ENCODE measurements around the gene FAF1. TPM values are rescaled to one million over a fixed set of nuclear protein-coding genes. Genes with fewer than 3 reads are reported as not detected.

FAF1 gene
- total RNA-seq, 4 donors from 2014 or later, result 72.0 to 107 (median 92.0) TPM

GRCh38 chr1:50783286-50783685 is 176.8 kb downstream of the FAF1 start:
- DNase-seq (no peak), ATAC-seq (peak in 1 of 2 donors; percentile 27)
- peak overlapping the region in 1 of 4 donors; percentile 16 for H3K27ac ChIP-seq
- intact Hi-C loops (cut with DNase I; ENCODE audit: low total_unique reads), result no loop called here
- H3K36me3 ChIP-seq, result peaks cover 0 to 17% of the 10 kb centered on the region in 2 donors
- no peak for TF ChIP-seq CTCF (IDR thresholded peaks at IDR 0.05 in 4 of 5, conservative IDR thresholded peaks at IDR 0.05 in 1 of 5)
- no peak for TF ChIP-seq POLR2A (IDR thresholded peaks at IDR 0.05)
- peaks cover 0 to 5% of the 10 kb centered on the region in 2 donors for H3K4me1 ChIP-seq
- H3K4me3 ChIP-seq, result peak overlapping the region in 3 of 4 donors; percentile 17 to 44 (median 24)
- no peaks in the 10 kb centered on the region for H3K9me3 ChIP-seq
- H3K27me3 ChIP-seq, result no peaks in the 10 kb centered on the region
- in situ Hi-C loops (cut with MboI; ENCODE audit: low sequenced_read_pairs in 4 of 4), result loop anchor here in 1 of 4 donors (25.0 kb wide), 1 partner anchor 254 kb away; no protein-coding TSS in a partner anchor

DNA sequence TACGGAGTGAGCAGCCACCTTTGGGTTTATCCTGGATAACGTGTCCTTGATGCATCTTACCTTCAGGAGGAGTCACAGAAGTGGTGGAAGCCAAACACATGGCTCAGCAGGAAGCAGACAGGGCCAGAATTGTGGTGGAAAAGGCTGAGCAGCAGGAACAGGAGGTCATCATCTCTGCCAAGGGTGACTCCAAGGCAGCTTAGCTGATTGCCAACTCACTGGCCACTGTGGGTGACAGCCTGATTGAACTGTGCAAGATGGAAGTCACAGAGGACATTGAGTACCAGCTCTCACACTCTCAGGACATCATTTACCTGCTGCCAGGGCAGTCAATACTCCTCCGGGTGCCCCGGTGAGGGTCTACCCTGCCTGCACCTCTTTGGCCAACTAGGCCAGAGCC is 179.3 kb downstream of the FAF1 start:
- intact Hi-C loops (cut with DNase I; ENCODE audit: low total_unique reads) (no loop called here), in situ Hi-C loops (cut with MboI; ENCODE audit: low sequenced_read_pairs in 4 of 4) (loop anchor here in 1 of 4 donors (25.0 kb wide), 1 partner anchor 257 kb away; no protein-coding TSS in a partner anchor)
- H3K27ac ChIP-seq, result no peak overlapping the region
- peaks cover 0 to 5% of the 10 kb centered on the region in 2 donors for H3K4me1 ChIP-seq
- no peaks in the 10 kb centered on the region for H3K9me3 ChIP-seq
- no peaks in the 10 kb centered on the region for H3K27me3 ChIP-seq
- DNase-seq (no peak), ATAC-seq (no peak)
- no peak for TF ChIP-seq CTCF (IDR thresholded peaks at IDR 0.05 in 4 of 5, conservative IDR thresholded peaks at IDR 0.05 in 1 of 5)
- no peak for TF ChIP-seq POLR2A (IDR thresholded peaks at IDR 0.05)
- H3K36me3 ChIP-seq, result no peaks in the 10 kb centered on the region
- no peak overlapping the region for H3K4me3 ChIP-seq

GRCh38 chr1:50779801-50780200 is 180.3 kb downstream of the FAF1 start:
- TF ChIP-seq CTCF (IDR thresholded peaks at IDR 0.05 in 4 of 5, conservative IDR thresholded peaks at IDR 0.05 in 1 of 5) (no peak), POLR2A (IDR thresholded peaks at IDR 0.05) (no peak)
- in situ Hi-C loops (cut with MboI; ENCODE audit: low sequenced_read_pairs in 4 of 4), result loop anchor here in 3 of 4 donors (5.0 to 25.0 kb wide), 4 partner anchors 258 to 415 kb away; no protein-coding TSS in a partner anchor
- Histone ChIP-seq H3K9me3 (no peaks in the 10 kb centered on the region), H3K27ac (no peak overlapping the region), H3K27me3 (no peaks in the 10 kb centered on the region), H3K4me1 (peaks cover 0 to 5% of the 10 kb centered on the region in 2 donors), H3K4me3 (no peak overlapping the region), H3K36me3 (no peaks in the 10 kb centered on the region)
- ATAC-seq (no peak), DNase-seq (no peak)
- intact Hi-C loops (cut with DNase I; ENCODE audit: low total_unique reads), result loop anchor here (10.0 kb wide), 1 partner anchor 145 kb away; no protein-coding TSS in a partner anchor

GRCh38 chr1:50775740-50776139 is 184.3 kb downstream of the FAF1 start:
- no peak for DNase-seq
- ATAC-seq, result no peak
- Histone ChIP-seq H3K27ac (no peak overlapping the region), H3K27me3 (no peaks in the 10 kb centered on the region), H3K4me1 (no peaks in the 10 kb centered on the region), H3K4me3 (no peak overlapping the region), H3K36me3 (no peaks in the 10 kb centered on the region), H3K9me3 (no peaks in the 10 kb centered on the region)
- TF ChIP-seq POLR2A (IDR thresholded peaks at IDR 0.05) (no peak), CTCF (IDR thresholded peaks at IDR 0.05 in 4 of 5, conservative IDR thresholded peaks at IDR 0.05 in 1 of 5) (no peak)
- in situ Hi-C loops (cut with MboI; ENCODE audit: low sequenced_read_pairs in 4 of 4) (loop anchor here in 3 of 4 donors (5.0 to 25.0 kb wide), 4 partner anchors 262 to 419 kb away; no protein-coding TSS in a partner anchor), intact Hi-C loops (cut with DNase I; ENCODE audit: low total_unique reads) (loop anchor here (10.0 kb wide), 1 partner anchor 149 kb away; no protein-coding TSS in a partner anchor)
